HUES6 (cell line): ENCODE results near the gene MACROD2.
"Not testable (repeated sequence)": the region's sequence is repeated elsewhere in the genome, so short reads cannot be mapped to it uniquely, and the experiment has no call there.

ENCODE experiments used
- H3K27ac ChIP-seq: 2 replicates; pipeline ENCODE4 v1.7.0; 2013; ENCODE audit warnings: low read depth, mild to moderate bottlenecking, low read length, inconsistent platforms
- H3K27me3 ChIP-seq: 2 replicates; pipeline ENCODE4 v1.6.1; 2013; ENCODE audit warnings: low read length; ENCODE audit not compliant: control insufficient read depth, insufficient read depth
- H3K36me3 ChIP-seq: 2 replicates; pipeline ENCODE4 v1.6.1; 2013; ENCODE audit warnings: low read length; ENCODE audit not compliant: control insufficient read depth, insufficient read depth
- H3K4me1 ChIP-seq: 2 replicates; pipeline ENCODE4 v1.6.1; 2013; ENCODE audit warnings: low read length; ENCODE audit not compliant: control insufficient read depth, insufficient read depth
- H3K4me3 ChIP-seq: 2 replicates; pipeline ENCODE4 v1.5.1; 2013; ENCODE audit warnings: low read depth, low read length
- H3K9ac ChIP-seq: one replicate; pipeline ENCODE4 v1.6.1; 2013; ENCODE audit warnings: mild to moderate bottlenecking, low read length
- H3K9me3 ChIP-seq: 2 replicates; pipeline ENCODE4 v1.6.1; 2013; ENCODE audit warnings: low read depth, low read length; ENCODE audit not compliant: control insufficient read depth, insufficient read depth

MACROD2 gene

DNA sequence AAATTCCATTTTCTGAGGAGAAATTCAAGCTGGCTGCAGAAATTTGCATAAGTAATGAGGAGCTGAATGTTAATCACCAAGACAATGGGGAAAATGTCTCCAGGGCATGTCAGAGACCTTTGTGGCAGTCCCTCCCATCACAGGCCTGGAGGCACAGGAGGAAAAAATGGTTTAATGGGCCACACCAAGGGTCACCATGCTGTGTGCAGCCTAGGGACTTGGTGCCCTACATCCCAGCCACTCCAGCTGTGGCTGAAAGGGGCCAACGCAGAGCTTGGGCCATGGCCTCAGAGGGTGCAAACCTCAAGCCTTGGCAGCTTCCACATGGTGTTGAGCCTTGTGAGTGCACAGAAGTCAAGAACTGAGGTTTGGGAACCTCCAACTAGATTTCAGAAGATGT is 987.0 kb downstream of the MACROD2 start:
- H3K27ac ChIP-seq: not testable (repeated sequence)

DNA sequence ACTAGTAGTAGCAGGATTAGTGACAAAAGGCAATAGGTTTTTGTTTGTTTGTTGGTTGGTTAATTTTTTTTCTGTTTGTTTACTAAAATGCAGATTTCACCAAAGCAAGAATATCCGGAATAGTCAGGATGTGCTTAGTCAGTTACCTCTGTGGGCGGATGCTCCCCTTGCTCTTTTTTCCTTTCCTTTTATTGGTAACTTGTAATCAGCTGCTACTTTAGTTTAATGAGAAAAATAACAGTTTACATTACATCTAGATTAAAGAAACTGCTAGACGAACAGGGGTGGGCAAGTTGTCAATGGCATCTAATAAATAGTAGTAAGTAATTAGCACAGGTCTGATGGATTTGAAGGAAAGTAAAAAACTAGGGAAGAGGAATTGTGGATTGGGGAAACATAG is 989.0 kb downstream of the MACROD2 start:
- no peaks in the 10 kb centered on the region for H3K4me1 ChIP-seq
- H3K36me3 ChIP-seq: no peaks in the 10 kb centered on the region
- no peak overlapping the region for H3K4me3 ChIP-seq
- peaks cover 36% of the 10 kb centered on the region for H3K9me3 ChIP-seq
- no peak overlapping the region for H3K27ac ChIP-seq
- no peaks in the 10 kb centered on the region for H3K27me3 ChIP-seq
- no peak overlapping the region for H3K9ac ChIP-seq

More for the DNA sequence above, 987.0 kb downstream of the MACROD2 start:
- H3K36me3 ChIP-seq, H3K4me3 ChIP-seq, H3K27me3 ChIP-seq, H3K9ac ChIP-seq, H3K4me1 ChIP-seq: not testable (repeated sequence)
- H3K9me3 ChIP-seq: peaks cover 36% of the 10 kb centered on the region

DNA sequence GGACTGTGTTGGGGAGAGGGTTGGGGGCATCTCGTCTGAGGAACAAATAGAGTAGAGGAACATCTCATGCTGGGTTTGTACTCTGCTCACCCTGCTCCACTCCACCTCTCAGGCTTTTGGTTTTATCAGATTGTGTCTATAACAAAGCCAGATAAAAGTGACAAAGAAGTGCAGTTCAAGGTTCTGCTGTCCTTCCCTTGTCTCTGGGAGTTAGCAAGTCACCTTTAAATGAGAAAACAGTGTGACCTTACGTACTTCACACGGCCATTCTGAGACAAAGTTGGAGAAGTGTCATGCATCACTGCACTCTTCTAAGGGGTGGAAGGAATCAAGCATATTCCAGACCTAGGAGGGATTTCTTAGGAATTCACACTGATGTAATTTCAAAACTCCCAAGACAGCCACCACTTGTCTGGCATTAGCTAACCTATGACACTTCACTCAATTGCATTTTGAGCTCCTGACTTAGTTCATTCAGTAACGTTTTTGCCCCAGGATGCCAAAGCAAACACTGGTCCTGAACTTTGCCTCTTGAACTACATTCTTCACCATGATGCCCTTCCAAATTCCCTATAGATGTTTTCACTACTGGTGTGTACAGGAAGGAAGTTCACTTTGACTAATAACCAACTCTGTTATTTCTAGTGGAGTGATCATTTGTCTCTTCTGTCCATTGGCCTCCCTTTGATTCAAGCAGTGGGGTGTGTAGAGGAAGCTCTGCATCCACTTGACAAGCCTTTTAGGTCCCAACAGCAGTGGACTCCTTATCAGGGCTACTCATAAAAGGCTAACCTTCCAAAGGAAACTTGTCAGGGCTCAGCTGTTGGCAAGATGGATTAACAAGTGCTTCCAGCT is 989.7 kb downstream of the MACROD2 start:
- Histone ChIP-seq H3K4me1 (no peaks in the 10 kb centered on the region), H3K36me3 (no peaks in the 10 kb centered on the region), H3K9me3 (peaks cover 35% of the 10 kb centered on the region), H3K27ac (no peak overlapping the region), H3K27me3 (no peaks in the 10 kb centered on the region), H3K4me3 (no peak overlapping the region), H3K9ac (no peak overlapping the region)

DNA sequence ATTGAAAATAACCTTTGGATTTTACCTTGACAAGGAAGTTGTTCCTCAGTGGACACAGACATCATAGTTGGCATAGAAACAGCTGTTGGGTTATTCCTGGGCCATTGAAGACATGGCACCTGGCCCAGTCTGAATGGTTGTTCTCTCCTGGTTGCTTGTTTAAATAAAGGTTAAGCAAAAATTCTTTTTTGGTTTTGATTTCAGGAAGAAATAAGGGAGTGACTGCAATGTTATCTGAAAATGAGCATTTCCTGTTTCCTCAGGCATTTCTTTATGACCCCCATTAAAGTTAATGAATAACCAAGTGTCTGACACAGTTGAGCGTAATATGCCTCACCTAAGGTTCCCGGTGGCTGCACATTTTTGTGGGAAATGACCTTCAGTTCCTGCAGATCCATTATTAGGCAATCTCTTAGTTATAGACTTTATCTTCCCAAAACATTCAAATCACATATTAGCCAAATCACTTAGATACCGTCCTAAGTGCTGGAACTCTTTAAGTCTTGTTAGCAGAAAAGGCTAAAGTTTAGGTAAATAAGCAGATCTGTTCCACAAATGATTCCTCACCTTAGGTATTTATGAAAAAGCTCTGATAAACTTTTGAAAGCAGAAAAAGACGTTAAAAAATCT is 990.8 kb downstream of the MACROD2 start:
- Histone ChIP-seq H3K27ac (no peak overlapping the region), H3K9ac (no peak overlapping the region), H3K36me3 (no peaks in the 10 kb centered on the region), H3K27me3 (no peaks in the 10 kb centered on the region), H3K4me1 (no peaks in the 10 kb centered on the region), H3K4me3 (no peak overlapping the region), H3K9me3 (peaks cover 26% of the 10 kb centered on the region)

DNA sequence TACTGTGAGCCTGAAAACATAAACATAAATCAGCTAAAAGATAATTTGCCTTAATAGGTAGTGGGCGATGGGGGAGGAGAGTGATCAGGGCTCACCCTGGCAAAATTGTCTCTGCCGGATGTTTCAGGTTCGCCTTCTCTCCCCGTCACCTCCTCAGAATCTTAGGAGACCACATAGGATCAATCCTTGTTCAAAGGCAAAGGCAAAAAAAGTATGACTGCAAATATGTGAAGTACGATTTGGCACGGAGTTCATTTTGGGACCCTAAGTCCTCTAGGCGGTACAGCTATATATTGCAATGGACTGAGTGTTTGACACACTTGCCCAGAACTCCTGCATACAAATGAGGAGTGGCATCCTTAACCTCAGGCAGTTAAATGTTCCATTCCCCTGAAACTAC is 991.3 kb downstream of the MACROD2 start:
- no peaks in the 10 kb centered on the region for H3K27me3 ChIP-seq
- no peaks in the 10 kb centered on the region for H3K36me3 ChIP-seq
- H3K9me3 ChIP-seq: peaks cover 22% of the 10 kb centered on the region
- H3K27ac ChIP-seq: no peak overlapping the region
- no peak overlapping the region for H3K4me3 ChIP-seq
- H3K4me1 ChIP-seq: no peaks in the 10 kb centered on the region
- H3K9ac ChIP-seq: no peak overlapping the region

DNA sequence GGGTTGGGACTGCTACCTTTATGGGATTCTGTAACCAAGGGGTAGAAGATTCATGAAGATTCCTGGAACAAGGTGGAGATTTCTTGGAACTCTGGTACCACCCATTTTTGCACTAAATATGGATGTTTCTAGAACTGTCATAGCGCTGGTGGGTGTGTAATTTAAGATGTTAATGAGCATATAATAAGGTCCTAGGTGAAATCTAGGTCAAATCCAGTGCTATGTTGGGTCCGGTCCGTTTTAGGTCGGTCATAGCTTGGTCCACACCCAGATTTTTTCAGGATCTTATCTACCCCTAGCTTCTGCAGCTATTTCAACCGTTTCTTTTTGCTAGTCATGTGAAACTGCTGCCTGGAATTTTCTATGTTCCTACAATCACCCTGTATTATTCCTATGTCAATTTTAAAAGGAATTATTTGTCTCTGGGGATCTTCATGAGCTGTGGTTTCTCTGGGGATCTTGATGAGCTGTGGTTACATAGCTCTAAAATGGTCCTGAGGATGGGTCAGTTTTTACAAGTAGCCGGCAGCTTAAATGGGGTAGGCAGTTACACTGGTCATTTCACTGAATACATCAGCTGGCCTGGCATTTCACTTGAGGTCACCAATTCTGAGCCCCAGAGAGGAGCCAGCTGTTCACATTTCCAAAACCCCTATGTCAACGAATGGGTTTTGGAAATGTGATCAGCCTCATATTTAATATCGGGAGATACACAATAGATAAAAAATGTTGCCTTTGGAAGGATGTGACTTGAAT is 994.4 kb downstream of the MACROD2 start:
- Histone ChIP-seq H3K4me1 (no peaks in the 10 kb centered on the region), H3K9ac (no peak overlapping the region), H3K27ac (no peak overlapping the region), H3K36me3 (no peaks in the 10 kb centered on the region), H3K4me3 (no peak overlapping the region), H3K27me3 (no peaks in the 10 kb centered on the region), H3K9me3 (peaks cover 4% of the 10 kb centered on the region; the same call in 1 of the 2 replicates)

DNA sequence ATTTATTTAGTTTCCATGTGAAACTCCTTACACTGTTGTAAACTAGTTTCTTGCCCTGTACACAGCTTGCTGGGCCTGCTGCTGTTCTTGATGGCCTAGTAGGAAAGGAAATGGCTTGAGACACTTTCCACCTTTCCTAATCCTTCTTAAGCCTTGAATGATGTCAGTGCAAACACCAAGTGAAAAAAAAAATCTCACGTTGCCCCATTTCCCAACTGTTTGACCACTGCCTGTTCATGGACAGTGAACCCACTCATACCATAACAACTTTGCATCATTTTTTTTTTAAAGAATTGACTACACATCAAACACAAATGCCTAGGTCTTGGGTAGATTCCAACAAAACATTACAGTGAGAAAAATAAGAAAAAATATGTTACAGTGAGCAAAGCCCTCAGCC is 995.7 kb downstream of the MACROD2 start:
- Histone ChIP-seq H3K27ac (no peak overlapping the region), H3K36me3 (no peaks in the 10 kb centered on the region), H3K9ac (no peak overlapping the region), H3K4me3 (no peak overlapping the region), H3K9me3 (no peaks in the 10 kb centered on the region), H3K27me3 (no peaks in the 10 kb centered on the region), H3K4me1 (no peaks in the 10 kb centered on the region)

DNA sequence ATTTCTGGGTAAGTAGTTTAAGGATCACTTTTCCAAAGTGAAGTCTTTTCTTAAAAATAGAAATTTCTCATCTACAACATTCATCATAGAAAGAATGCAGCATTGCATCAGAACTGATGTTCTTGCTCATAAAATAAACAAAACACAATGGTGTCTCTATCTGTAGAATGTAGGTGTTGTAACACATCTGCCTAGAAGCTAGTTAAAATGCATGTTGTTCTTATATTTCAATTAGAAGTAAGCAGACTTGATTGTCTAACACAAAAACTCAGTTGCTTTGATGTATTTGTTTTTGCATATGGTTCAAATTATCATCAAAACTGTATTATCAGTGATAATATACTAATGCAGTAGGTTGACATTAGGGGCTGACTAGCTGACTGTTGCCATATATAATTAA is 996.8 kb downstream of the MACROD2 start:
- Histone ChIP-seq H3K27me3 (no peaks in the 10 kb centered on the region), H3K36me3 (no peaks in the 10 kb centered on the region), H3K9ac (no peak overlapping the region), H3K4me3 (no peak overlapping the region), H3K9me3 (no peaks in the 10 kb centered on the region; the same call in 1 of the 2 replicates), H3K4me1 (no peaks in the 10 kb centered on the region), H3K27ac (no peak overlapping the region)

DNA sequence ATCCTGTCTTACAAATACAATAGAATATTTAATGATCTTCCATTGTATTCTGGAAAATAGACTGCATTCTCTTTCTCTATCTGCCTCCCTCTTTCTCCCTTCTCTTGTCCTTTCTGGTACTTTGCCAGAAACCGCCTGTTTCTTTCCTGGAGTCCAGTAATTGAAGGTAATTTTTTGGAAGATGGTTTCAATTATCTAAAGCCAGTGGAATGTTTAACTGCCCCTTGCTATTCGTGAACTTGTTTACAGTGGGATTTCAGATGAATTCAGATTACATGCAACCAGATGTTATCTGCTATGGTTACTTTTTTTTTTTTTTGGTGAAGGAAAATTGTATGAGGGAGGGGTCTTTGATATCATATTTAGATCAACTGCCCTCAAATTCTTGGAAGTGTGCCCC is 997.6 kb downstream of the MACROD2 start:
- no peaks in the 10 kb centered on the region for H3K4me1 ChIP-seq
- H3K36me3 ChIP-seq: no peaks in the 10 kb centered on the region
- H3K9me3 ChIP-seq: peaks cover 6% of the 10 kb centered on the region
- H3K27me3 ChIP-seq: no peaks in the 10 kb centered on the region
- H3K9ac ChIP-seq: no peak overlapping the region
- H3K4me3 ChIP-seq: no peak overlapping the region
- H3K27ac ChIP-seq: no peak overlapping the region

DNA sequence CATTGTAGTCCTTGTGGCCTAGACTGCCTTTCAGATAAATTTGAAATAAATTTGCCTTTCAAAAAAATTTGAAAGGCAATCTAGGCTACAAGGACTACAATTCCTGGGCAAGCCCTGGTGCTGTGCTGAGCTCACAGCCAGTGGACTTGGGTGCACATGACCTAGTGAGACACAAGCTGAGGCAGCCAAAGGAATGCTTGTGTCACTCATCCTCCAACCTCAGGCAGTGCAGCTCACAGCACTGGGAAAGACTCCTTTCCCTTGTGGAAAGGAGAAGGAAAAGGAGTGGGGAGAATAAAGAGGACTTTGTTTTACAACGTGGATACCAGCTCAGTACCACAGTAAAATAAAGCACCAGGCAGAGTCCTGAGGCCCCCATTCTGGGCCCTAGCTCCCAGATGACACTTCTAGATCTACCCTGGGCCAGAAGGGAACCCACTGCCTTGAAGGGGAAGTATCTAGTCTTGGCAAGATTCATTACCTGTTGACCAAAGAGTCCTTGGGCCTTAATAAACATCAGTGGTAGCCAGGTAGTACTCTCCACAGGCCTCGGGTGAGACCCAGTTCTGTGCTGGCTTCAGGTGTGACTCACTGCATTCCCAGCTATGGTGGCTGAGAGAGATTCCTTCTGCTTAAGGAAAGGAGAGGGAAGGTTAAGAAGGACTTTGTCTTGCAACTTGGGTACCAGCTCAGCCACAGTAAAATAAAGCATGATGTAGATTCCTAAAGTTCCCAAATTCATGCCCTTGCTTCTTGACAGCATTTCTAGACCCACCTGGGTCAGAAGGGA is 1001.8 kb downstream of the MACROD2 start:
- no peak overlapping the region for H3K27ac ChIP-seq
- H3K4me3 ChIP-seq: no peak overlapping the region
- no peaks in the 10 kb centered on the region for H3K4me1 ChIP-seq
- peaks cover 6% of the 10 kb centered on the region for H3K9me3 ChIP-seq
- H3K9ac ChIP-seq: no peak overlapping the region
- no peaks in the 10 kb centered on the region for H3K27me3 ChIP-seq
- no peaks in the 10 kb centered on the region for H3K36me3 ChIP-seq
